ENCODE data around the gene VEGFB. TPM values are rescaled to one million over a fixed set of nuclear protein-coding genes. Genes with fewer than 3 reads are reported as not detected.
A peak's percentile ranks its signal among the peaks of the same experiment; 100 is the strongest.

The VEGFB gene
- polyA plus RNA-seq, 3 donors: 0.40 to 5.6 TPM; not detected in 1

DNA sequence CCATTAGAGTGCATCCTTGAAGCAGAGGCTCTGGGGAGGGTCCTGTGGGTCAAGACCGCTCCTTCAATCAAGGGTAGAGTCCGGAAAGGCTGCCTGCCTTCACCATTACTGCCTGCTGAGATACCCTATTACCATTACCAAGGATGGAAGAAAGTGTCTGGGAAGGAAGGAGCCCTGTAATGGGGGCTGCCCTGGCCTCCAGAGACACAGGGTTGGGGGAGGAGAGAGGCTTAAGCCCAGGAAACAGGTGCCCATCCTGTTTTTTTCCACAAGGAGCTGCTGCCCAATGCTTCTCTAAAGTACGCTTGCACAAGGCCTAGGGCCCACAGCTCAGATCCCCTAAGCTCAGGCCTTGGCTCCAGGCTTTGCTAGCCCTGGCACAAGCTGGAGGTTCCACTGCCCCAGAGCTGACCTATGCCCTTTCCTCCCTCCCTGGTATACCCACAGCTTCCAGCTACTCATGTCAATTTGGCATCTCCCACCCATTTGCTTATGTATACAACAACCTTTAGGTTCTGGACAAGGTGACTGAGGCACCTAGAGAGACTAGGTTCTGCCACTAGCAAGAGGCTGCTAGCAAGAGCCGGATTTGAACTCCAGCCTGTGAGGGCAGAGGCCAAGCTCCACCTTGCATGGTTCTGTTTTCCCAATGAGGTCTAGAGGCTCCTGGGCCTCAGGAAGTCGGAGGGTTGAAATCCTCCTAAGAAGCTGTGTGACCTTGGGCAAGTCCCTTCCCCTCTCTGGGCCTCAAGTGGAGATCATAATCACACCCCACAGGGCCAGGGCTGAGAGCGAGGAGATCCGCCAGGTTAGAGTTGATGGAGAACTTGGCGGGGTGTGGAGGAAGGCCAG is 15.4 kb downstream of the VEGFB start:
- H3K9me3 Mint-ChIP-seq: no peaks in the 10 kb centered on the region
- no peaks in the 10 kb centered on the region for H3K27me3 ChIP-seq (ENCODE audit: control insufficient read depth in 2 of 2, insufficient read depth in 2 of 2, low read length in 2 of 2)
- H3K79me2 ChIP-seq (ENCODE audit: insufficient read depth, low read length): peaks cover 33% of the 10 kb centered on the region
- no peak overlapping the region for H3K9ac ChIP-seq (ENCODE audit: insufficient read depth, low read length, poor library complexity, severe bottlenecking)
- H4K20me1 ChIP-seq (ENCODE audit: insufficient read depth, low read length): peaks cover 28% of the 10 kb centered on the region
- no peak overlapping the region for H3K27ac ChIP-seq (ENCODE audit: low read depth in 1 of 2, low read length in 2 of 2)
- no peak overlapping the region for H2AFZ ChIP-seq (ENCODE audit: insufficient read depth, low read depth, low read length, poor library complexity, severe bottlenecking)
- H3K4me3 Mint-ChIP-seq: peak overlapping the region in 1 of 2 donors; percentile 15
- H3K27ac Mint-ChIP-seq: no peak overlapping the region
- peaks cover 52 to 69% of the 10 kb centered on the region in 2 donors for H3K4me1 ChIP-seq (ENCODE audit: control insufficient read depth in 1 of 2, insufficient read depth in 2 of 2, low read length in 2 of 2)
- no peak overlapping the region for H3K4me2 ChIP-seq (replicated peaks; ENCODE audit: extremely low read depth, low read length, poor library complexity, severe bottlenecking)
- H3K9me3 ChIP-seq (replicated peaks in 1 of 2; ENCODE audit: control insufficient read depth in 1 of 2, insufficient read depth in 1 of 2, low read length in 2 of 2): no peaks in the 10 kb centered on the region
- H3K27me3 Mint-ChIP-seq (ENCODE audit: low read depth in 3 of 3): peaks cover 3 to 10% (median 7%) of the 10 kb centered on the region in 3 donors
- DNase-seq: no peak
- intact Hi-C loops (cut with micrococcal nuclease): loop anchor here in 1 of 2 donors (2.0 to 5.0 kb wide), 2 partner anchors 38 to 51 kb away; partner anchors contain the start of genes CATSPERZ and GPR137
- TF ChIP-seq, protein P1, sequence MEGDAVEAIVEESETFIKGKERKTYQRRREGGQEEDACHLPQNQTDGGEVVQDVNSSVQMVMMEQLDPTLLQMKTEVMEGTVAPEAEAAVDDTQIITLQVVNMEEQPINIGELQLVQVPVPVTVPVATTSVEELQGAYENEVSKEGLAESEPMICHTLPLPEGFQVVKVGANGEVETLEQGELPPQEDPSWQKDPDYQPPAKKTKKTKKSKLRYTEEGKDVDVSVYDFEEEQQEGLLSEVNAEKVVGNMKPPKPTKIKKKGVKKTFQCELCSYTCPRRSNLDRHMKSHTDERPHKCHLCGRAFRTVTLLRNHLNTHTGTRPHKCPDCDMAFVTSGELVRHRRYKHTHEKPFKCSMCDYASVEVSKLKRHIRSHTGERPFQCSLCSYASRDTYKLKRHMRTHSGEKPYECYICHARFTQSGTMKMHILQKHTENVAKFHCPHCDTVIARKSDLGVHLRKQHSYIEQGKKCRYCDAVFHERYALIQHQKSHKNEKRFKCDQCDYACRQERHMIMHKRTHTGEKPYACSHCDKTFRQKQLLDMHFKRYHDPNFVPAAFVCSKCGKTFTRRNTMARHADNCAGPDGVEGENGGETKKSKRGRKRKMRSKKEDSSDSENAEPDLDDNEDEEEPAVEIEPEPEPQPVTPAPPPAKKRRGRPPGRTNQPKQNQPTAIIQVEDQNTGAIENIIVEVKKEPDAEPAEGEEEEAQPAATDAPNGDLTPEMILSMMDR (IDR thresholded peaks at IDR 0.05): no peak
- H3K4me3 ChIP-seq (replicated peaks in 1 of 3; ENCODE audit: low read depth in 2 of 3, low read length in 3 of 3): no peak overlapping the region
- 82% methylated on average over 3 of the region's 8 CpGs for WGBS (ENCODE audit: insufficient coverage)
- peaks cover 52% of the 10 kb centered on the region for H3K4me1 Mint-ChIP-seq
- H3K36me3 ChIP-seq (replicated peaks in 1 of 2; ENCODE audit: control insufficient read depth in 1 of 2, insufficient read depth in 2 of 2, low read length in 2 of 2): peaks cover 2 to 7% of the 10 kb centered on the region in 2 donors
- peaks cover 3 to 8% of the 10 kb centered on the region in 2 donors for H3K36me3 Mint-ChIP-seq

DNA sequence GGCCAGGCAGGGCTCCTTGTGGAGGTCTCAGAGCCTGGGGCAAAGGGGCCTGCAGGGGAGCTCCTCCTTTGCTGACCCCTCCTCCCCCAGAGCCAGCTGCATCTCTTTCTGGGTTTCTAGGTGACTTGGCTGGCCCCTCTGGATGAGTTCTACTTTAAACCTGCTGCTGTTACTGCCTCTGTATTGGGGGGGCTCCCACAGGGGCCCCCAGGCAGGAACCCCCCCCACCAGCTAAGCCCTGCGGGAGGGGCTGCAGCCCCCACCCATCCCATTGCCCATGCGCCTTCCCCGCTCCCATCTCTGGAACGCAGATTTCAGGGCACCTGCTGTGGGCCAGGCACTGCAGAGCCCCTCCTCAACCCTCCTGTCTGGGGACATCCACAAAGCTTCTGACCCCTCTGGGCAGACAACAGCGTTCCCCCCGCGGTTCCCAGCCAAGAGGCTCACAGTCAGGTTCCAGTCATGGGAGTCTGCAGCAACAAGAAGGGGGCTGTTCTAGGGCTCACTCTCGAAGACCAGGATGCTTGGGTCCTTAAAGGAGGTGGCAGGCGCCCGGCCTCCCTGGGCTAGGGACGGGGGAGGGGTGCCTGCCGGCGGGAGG is 16.1 kb downstream of the VEGFB start:
- H3K36me3 ChIP-seq (replicated peaks in 1 of 2; ENCODE audit: control insufficient read depth in 1 of 2, insufficient read depth in 2 of 2, low read length in 2 of 2): peaks cover 9 to 14% of the 10 kb centered on the region in 2 donors
- H3K27ac Mint-ChIP-seq: peak overlapping the region in 1 of 7 donors; percentile 66
- intact Hi-C loops (cut with micrococcal nuclease): loop anchor here in 1 of 2 donors (2.0 to 5.0 kb wide), 2 partner anchors 37 to 50 kb away; partner anchors contain the start of genes CATSPERZ and GPR137
- peaks cover 44 to 62% of the 10 kb centered on the region in 2 donors for H3K4me1 ChIP-seq (ENCODE audit: control insufficient read depth in 1 of 2, insufficient read depth in 2 of 2, low read length in 2 of 2)
- no peak overlapping the region for H3K27ac ChIP-seq (ENCODE audit: low read depth in 1 of 2, low read length in 2 of 2)
- peaks cover 26% of the 10 kb centered on the region for H3K79me2 ChIP-seq (ENCODE audit: insufficient read depth, low read length)
- peaks cover 10 to 15% of the 10 kb centered on the region in 2 donors for H3K36me3 Mint-ChIP-seq
- H3K4me2 ChIP-seq (replicated peaks; ENCODE audit: extremely low read depth, low read length, poor library complexity, severe bottlenecking): peak overlapping the region; percentile 98
- H4K20me1 ChIP-seq (ENCODE audit: insufficient read depth, low read length): peaks cover 28% of the 10 kb centered on the region
- H3K9me3 ChIP-seq (replicated peaks in 1 of 2; ENCODE audit: control insufficient read depth in 1 of 2, insufficient read depth in 1 of 2, low read length in 2 of 2): no peaks in the 10 kb centered on the region
- TF ChIP-seq, protein P1 (IDR thresholded peaks at IDR 0.05): no peak
- no peak for DNase-seq
- peak overlapping the region; percentile 69 for H3K9ac ChIP-seq (ENCODE audit: insufficient read depth, low read length, poor library complexity, severe bottlenecking)
- H3K4me3 ChIP-seq (replicated peaks in 1 of 3; ENCODE audit: low read depth in 2 of 3, low read length in 3 of 3): peak overlapping the region in 2 of 3 experiments; percentile 38 to 87
- H3K4me3 Mint-ChIP-seq: peak overlapping the region; percentile 81 to 90
- peaks cover 3 to 10% (median 8%) of the 10 kb centered on the region in 3 donors for H3K27me3 Mint-ChIP-seq (ENCODE audit: low read depth in 3 of 3)
- 26% methylated on average over 12 of the region's 13 CpGs for WGBS (ENCODE audit: insufficient coverage)
- H3K9me3 Mint-ChIP-seq: no peaks in the 10 kb centered on the region
- peak overlapping the region; percentile 79 for H2AFZ ChIP-seq (ENCODE audit: insufficient read depth, low read depth, low read length, poor library complexity, severe bottlenecking)
- no peaks in the 10 kb centered on the region for H3K27me3 ChIP-seq (ENCODE audit: control insufficient read depth in 2 of 2, insufficient read depth in 2 of 2, low read length in 2 of 2)
- peaks cover 45% of the 10 kb centered on the region for H3K4me1 Mint-ChIP-seq

All from CD14-positive monocyte (primary cell).